Activated B cell treated with CpG ODN at 0.5 μM for 24 hours (primary cell): ENCODE data around the gene P2RX1. TPM values are rescaled to one million over a fixed set of nuclear protein-coding genes. Genes with fewer than 3 reads are reported as not detected.
A peak's percentile ranks its signal among the peaks of the same experiment; 100 is the strongest.

Experiments used
- ATAC-seq: fragments of 200-7000 bp; cut with Tn5 transposase; one replicate; pipeline ENCODE4 v1.10.0; 2021; ENCODE audit warnings: low read depth, mild to moderate bottlenecking, moderate library complexity
- CTCF ChIA-PET: fragments of 350-600 bp; sonication (Branson Sonifier 250); formaldehyde crosslinking; loops from one replicate; lab custom pipeline; 2021; ENCODE audit warnings: antibody characterized with exemption; lab: Charles Lee
- POLR2A ChIA-PET: fragments of 350-600 bp; sonication (Branson Sonifier 250); formaldehyde crosslinking; loops from one replicate; lab custom pipeline; 2021; ENCODE audit warnings: antibody characterized with exemption; lab: Charles Lee
- DNase-seq: peaks from one replicate; pipeline ENCODE4 v3.0.0; 2022
- H3K27ac Mint-ChIP-seq: one replicate; pipeline ENCODE4 v1.8.0; 2020; ENCODE audit warnings: mixed read lengths
- H3K27me3 Mint-ChIP-seq: one replicate; pipeline ENCODE4 v1.8.0; 2021; ENCODE audit warnings: mixed read lengths
- H3K36me3 Mint-ChIP-seq: one replicate; pipeline ENCODE4 v1.8.0; 2021; ENCODE audit warnings: low read depth, mixed read lengths
- H3K4me1 Mint-ChIP-seq: one replicate; pipeline ENCODE4 v1.8.0; 2021; ENCODE audit warnings: mixed read lengths
- H3K4me3 Mint-ChIP-seq: one replicate; pipeline ENCODE4 v1.8.0; 2020; ENCODE audit warnings: mild to moderate bottlenecking, mixed read lengths
- H3K9me3 Mint-ChIP-seq: one replicate; pipeline ENCODE4 v1.8.0; 2020; ENCODE audit warnings: mixed read lengths
- CTCF ChIP-seq: fragments of 200-600 bp; IDR thresholded peaks from one replicate; pipeline ENCODE4 v1.8.0; 2022; ENCODE audit warnings: antibody characterized with exemption, mild to moderate bottlenecking
- intact Hi-C: fragments of 100-400 bp; cut with micrococcal nuclease; formaldehyde crosslinking; loops from one replicate; pipeline ENCODE4 v1.15.1; 2024
- total RNA-seq: library from RNA; stranded (reverse); gene quantifications from 2 replicates; pipeline ENCODE4 v1.2.3, GENCODE V29; 2022

The P2RX1 gene
- total RNA-seq, 1 donor from 2014 or later = 26.0 TPM

DNA sequence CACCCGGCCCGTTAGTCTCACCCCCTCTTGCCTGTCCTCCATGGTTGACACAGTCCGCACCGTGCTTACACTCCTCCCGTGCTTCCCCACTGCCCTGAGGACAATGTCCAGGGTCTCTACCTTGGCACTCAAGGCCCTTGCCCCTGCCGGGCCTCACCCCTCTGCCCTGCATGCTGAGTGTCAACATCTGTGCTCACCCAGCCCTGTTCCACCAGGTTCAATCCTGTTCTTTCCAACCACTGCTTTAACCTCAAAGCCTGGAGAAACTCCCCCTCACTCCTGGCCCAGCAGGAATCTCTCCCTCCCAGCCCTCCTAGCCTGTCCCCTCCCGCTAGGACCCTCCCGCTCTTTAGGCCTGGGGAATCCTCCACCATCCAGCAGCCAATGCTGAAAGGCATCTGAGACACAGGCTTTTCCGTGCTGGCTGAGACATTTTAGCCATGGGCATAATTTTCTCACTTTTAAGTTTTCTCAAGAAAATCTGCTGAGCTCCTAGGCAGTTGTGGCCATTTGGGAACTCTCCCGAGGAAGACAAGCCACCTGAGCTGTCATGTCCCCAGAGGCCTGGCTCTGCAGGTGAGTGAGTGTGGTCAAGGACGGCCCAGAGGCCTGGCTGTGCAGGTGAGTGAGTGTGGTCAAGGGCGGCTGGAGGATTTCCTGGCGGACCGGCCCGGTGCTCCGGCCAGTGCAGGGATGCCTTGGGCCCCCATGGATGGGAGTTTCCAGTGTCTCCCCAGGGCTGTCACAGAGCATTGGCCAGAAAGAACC lies 10.8 kb upstream of the P2RX1 start:
- POLR2A ChIA-PET = interaction anchor here (0.5 kb wide), 2 partner anchors 19 to 21 kb away, joined by 4 to 10 read pairs; no protein-coding TSS in a partner anchor
- H3K36me3 Mint-ChIP-seq = peaks cover 69% of the 10 kb centered on the region
- no peaks in the 10 kb centered on the region for H3K9me3 Mint-ChIP-seq
- no peak for DNase-seq
- H3K27ac Mint-ChIP-seq = peak overlapping the region; percentile 35
- TF ChIP-seq CTCF = no peak
- CTCF ChIA-PET = interaction anchor here (2.0 kb wide), 1 partner anchor 13 kb away, joined by 8 read pairs; no protein-coding TSS in a partner anchor
- ATAC-seq = no peak
- no peaks in the 10 kb centered on the region for H3K27me3 Mint-ChIP-seq
- intact Hi-C loops = no loop called here
- no peak overlapping the region for H3K4me3 Mint-ChIP-seq
- H3K4me1 Mint-ChIP-seq = peaks cover 24% of the 10 kb centered on the region

GRCh38 chr17:3925684-3926485 lies 9.6 kb upstream of the P2RX1 start:
- intact Hi-C loops = no loop called here
- ATAC-seq (no peak), DNase-seq (no peak)
- no peak overlapping the region for H3K4me3 Mint-ChIP-seq
- H3K27ac Mint-ChIP-seq = peak overlapping the region; percentile 50
- H3K27me3 Mint-ChIP-seq = no peaks in the 10 kb centered on the region
- no peaks in the 10 kb centered on the region for H3K9me3 Mint-ChIP-seq
- POLR2A ChIA-PET = interaction anchor here (0.6 to 2.1 kb wide), 3 partner anchors 9 to 31 kb away, joined by 3 to 7 read pairs (median 4); partner anchors contain the start of gene P2RX1
- CTCF ChIA-PET = interaction anchor here (1.7 to 2.0 kb wide), 2 partner anchors 12 kb away, joined by 6 to 8 read pairs; no protein-coding TSS in a partner anchor
- TF ChIP-seq CTCF = no peak
- H3K4me1 Mint-ChIP-seq = peaks cover 33% of the 10 kb centered on the region
- H3K36me3 Mint-ChIP-seq = peaks cover 60% of the 10 kb centered on the region

DNA sequence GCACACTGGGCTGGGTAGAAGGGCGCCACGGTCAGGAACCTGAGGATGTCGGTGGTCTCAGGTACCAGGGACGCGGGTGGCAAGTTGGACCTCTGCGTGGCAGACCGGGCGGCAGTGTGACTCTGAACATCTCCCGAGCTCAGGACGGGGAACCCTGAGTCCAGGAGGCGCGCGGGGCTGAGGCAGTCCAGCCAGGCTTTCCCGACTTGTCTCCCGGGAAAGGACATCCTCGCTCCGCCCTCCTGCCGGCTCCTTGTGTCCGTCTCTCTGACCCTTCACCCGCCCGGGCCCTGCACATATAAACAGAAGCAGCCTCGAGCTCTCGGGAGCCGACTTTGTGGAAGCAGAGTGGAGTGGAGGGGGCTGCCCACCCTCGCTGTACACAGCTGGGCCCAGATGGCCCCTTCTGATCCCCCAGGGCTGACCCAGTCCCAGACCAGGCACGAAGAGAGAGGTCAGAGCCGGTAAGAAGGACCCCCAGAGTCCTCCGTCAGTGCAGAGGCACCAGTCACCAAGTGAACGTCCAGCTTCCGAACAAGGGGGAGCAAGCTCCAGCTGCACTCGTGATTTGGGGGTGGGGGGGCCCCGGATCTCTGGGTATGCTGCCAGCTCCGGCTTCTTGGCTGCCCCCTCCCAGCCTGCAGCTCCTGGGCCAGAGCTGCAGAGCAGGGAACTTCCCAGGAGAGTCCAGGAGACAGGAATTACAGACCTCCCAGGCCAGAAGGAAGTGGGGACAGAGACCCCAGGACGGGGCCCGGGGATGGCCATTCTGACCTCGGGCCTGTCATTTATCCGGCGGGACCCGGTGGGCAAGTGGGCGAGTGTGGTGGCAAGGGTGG lies 8.5 kb upstream of the P2RX1 start:
- ChIA-PET POLR2A (interaction anchor here (0.6 to 2.1 kb wide), 3 partner anchors 8 to 1620 kb away, joined by 3 to 7 read pairs (median 4); partner anchors contain the start of gene P2RX1), CTCF (interaction anchor here (1.7 kb wide), 1 partner anchor 11 kb away, joined by 6 read pairs; no protein-coding TSS in a partner anchor)
- Mint-ChIP-seq H3K4me3 (no peak overlapping the region), H3K27ac (no peak overlapping the region), H3K4me1 (peaks cover 35% of the 10 kb centered on the region), H3K27me3 (no peaks in the 10 kb centered on the region), H3K9me3 (no peaks in the 10 kb centered on the region), H3K36me3 (peaks cover 52% of the 10 kb centered on the region)
- no peak for TF ChIP-seq CTCF
- ATAC-seq (no peak), DNase-seq (no peak)
- intact Hi-C loops = no loop called here

GRCh38 chr17:3923466-3924190 lies 7.4 kb upstream of the P2RX1 start:
- H3K4me3 Mint-ChIP-seq = no peak overlapping the region
- TF ChIP-seq CTCF = no peak
- ChIA-PET CTCF (no interaction called here), POLR2A (interaction anchor here (0.6 to 3.1 kb wide), 2 partner anchors 10 to 42 kb away, joined by 4 to 18 read pairs; no protein-coding TSS in a partner anchor)
- H3K36me3 Mint-ChIP-seq = peaks cover 42% of the 10 kb centered on the region
- no peaks in the 10 kb centered on the region for H3K27me3 Mint-ChIP-seq
- DNase-seq (no peak), ATAC-seq (no peak)
- H3K4me1 Mint-ChIP-seq = peaks cover 37% of the 10 kb centered on the region
- H3K27ac Mint-ChIP-seq = peak overlapping the region; percentile 54
- intact Hi-C loops = no loop called here
- H3K9me3 Mint-ChIP-seq = no peaks in the 10 kb centered on the region
